Endothelial cell (in vitro differentiated cells): Measurements from ENCODE around the gene LTC4S. TPM values are rescaled to one million over a fixed set of nuclear protein-coding genes. Genes with fewer than 3 reads are reported as not detected.

Experiments used
- DNase-seq: peaks from one replicate; pipeline ENCODE4 v3.0.0; 2021; ENCODE audit warnings: low spot score
- H3K27ac Mint-ChIP-seq: one replicate; pipeline ENCODE4 v1.8.0; 2021; ENCODE audit warnings: mixed read lengths, inconsistent platforms; ENCODE audit not compliant: unreplicated experiment
- H3K27me3 Mint-ChIP-seq: one replicate; pipeline ENCODE4 v1.8.0; 2021; ENCODE audit warnings: mild to moderate bottlenecking, moderate library complexity, mixed read lengths, inconsistent platforms; ENCODE audit not compliant: unreplicated experiment
- H3K36me3 Mint-ChIP-seq: one replicate; pipeline ENCODE4 v1.8.0; 2021; ENCODE audit warnings: mild to moderate bottlenecking, low read depth, mixed read lengths, inconsistent platforms; ENCODE audit not compliant: unreplicated experiment
- H3K4me1 Mint-ChIP-seq: one replicate; pipeline ENCODE4 v1.8.0; 2021; ENCODE audit warnings: mild to moderate bottlenecking, mixed read lengths, inconsistent platforms; ENCODE audit not compliant: unreplicated experiment
- H3K4me3 Mint-ChIP-seq: one replicate; pipeline ENCODE4 v1.8.0; 2021; ENCODE audit warnings: mild to moderate bottlenecking, mixed read lengths, inconsistent platforms; ENCODE audit not compliant: unreplicated experiment
- H3K9me3 Mint-ChIP-seq: one replicate; pipeline ENCODE4 v1.8.0; 2021; ENCODE audit warnings: mixed read lengths, inconsistent platforms; ENCODE audit not compliant: unreplicated experiment
- total RNA-seq: library from RNA; stranded (reverse); fragmentation: NEBNext Ultra II Directional; extraction: Animal tissue kit (Norgen Biotek cat#: 25700); gene quantifications from one replicate; pipeline ENCODE4 v1.2.1, GENCODE V29; 2021; ENCODE audit not compliant: unreplicated experiment
- TF ChIP-seq, protein P1 (sequence below): fragments of 200-600 bp; sonication (generic); IDR thresholded peaks from one replicate; pipeline ENCODE4 v1.5.0; 2021; ENCODE audit warnings: antibody characterized with exemption; ENCODE audit not compliant: unreplicated experiment

The LTC4S gene
- total RNA-seq, 1 donor from 2014 or later, result 1.0 TPM

GRCh38 chr5:179762079-179762780 is 31.6 kb upstream of the LTC4S start:
- no peaks in the 10 kb centered on the region for H3K27me3 Mint-ChIP-seq
- H3K4me1 Mint-ChIP-seq, result peaks cover 38% of the 10 kb centered on the region
- no peak for DNase-seq
- peaks cover 5% of the 10 kb centered on the region for H3K9me3 Mint-ChIP-seq
- TF ChIP-seq, protein P1, sequence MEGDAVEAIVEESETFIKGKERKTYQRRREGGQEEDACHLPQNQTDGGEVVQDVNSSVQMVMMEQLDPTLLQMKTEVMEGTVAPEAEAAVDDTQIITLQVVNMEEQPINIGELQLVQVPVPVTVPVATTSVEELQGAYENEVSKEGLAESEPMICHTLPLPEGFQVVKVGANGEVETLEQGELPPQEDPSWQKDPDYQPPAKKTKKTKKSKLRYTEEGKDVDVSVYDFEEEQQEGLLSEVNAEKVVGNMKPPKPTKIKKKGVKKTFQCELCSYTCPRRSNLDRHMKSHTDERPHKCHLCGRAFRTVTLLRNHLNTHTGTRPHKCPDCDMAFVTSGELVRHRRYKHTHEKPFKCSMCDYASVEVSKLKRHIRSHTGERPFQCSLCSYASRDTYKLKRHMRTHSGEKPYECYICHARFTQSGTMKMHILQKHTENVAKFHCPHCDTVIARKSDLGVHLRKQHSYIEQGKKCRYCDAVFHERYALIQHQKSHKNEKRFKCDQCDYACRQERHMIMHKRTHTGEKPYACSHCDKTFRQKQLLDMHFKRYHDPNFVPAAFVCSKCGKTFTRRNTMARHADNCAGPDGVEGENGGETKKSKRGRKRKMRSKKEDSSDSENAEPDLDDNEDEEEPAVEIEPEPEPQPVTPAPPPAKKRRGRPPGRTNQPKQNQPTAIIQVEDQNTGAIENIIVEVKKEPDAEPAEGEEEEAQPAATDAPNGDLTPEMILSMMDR, result no peak
- H3K4me3 Mint-ChIP-seq, result no peak overlapping the region
- H3K27ac Mint-ChIP-seq, result peak overlapping the region; percentile 79
- H3K36me3 Mint-ChIP-seq, result peaks cover 14% of the 10 kb centered on the region

- TF ChIP-seq, protein P1, result no peak
- H3K9me3 Mint-ChIP-seq, result peaks cover 5% of the 10 kb centered on the region
- peaks cover 16% of the 10 kb centered on the region for H3K36me3 Mint-ChIP-seq
- H3K27me3 Mint-ChIP-seq, result peaks cover under 1% of the 10 kb centered on the region
- DNase-seq, result no peak
- H3K27ac Mint-ChIP-seq, result no peak overlapping the region
- H3K4me1 Mint-ChIP-seq, result peaks cover 38% of the 10 kb centered on the region
- H3K4me3 Mint-ChIP-seq, result no peak overlapping the region
Observed at GRCh38 chr5:179762781-179763176, 31.0 kb upstream of the LTC4S start.

GRCh38 chr5:179763215-179763945 is 30.4 kb upstream of the LTC4S start:
- Mint-ChIP-seq H3K4me3 (no peak overlapping the region), H3K27me3 (peaks cover 3% of the 10 kb centered on the region), H3K36me3 (peaks cover 19% of the 10 kb centered on the region), H3K4me1 (peaks cover 38% of the 10 kb centered on the region), H3K27ac (no peak overlapping the region), H3K9me3 (peaks cover 5% of the 10 kb centered on the region)
- TF ChIP-seq, protein P1, result peak; percentile 83
- DNase-seq, result peak; percentile 55

- no peak for DNase-seq
- Mint-ChIP-seq H3K27me3 (peaks cover 3% of the 10 kb centered on the region), H3K4me3 (no peak overlapping the region), H3K4me1 (peaks cover 38% of the 10 kb centered on the region), H3K27ac (no peak overlapping the region), H3K36me3 (peaks cover 22% of the 10 kb centered on the region), H3K9me3 (peaks cover 5% of the 10 kb centered on the region)
- TF ChIP-seq, protein P1, result no peak
Observed at GRCh38 chr5:179764056-179764455, 29.7 kb upstream of the LTC4S start.

DNA sequence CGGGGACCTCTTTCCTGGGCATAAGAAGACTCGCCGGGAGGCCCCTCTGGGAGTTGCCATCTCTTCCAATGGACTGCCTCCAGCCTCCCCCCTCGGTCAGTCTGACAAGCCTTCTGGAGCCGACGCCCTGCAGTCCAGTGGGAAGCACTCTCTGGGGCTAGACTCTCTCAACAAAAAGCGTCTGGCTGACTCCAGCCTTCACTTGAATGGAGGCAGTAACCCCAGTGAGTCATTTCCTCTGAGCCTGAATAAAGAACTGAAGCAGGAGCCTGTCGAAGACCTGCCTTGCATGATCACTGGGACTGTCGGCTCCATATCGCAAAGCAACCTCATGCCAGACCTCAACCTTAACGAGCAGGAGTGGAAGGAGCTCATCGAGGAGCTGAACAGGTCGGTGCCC is 28.4 kb upstream of the LTC4S start:
- Mint-ChIP-seq H3K9me3 (peaks cover under 1% of the 10 kb centered on the region), H3K36me3 (peaks cover 26% of the 10 kb centered on the region), H3K4me1 (peaks cover 34% of the 10 kb centered on the region), H3K27ac (peak overlapping the region; percentile 70), H3K4me3 (no peak overlapping the region), H3K27me3 (peaks cover 3% of the 10 kb centered on the region)
- DNase-seq, result no peak
- TF ChIP-seq, protein P1, result no peak
